ENCODE measurements around the gene TMEM79. TPM values are rescaled to one million over a fixed set of nuclear protein-coding genes. Genes with fewer than 3 reads are reported as not detected.

Gene TMEM79
- total RNA-seq, 1 experiment from 2014 or later: 5.5 TPM

GRCh38 chr1:156336242-156336641 is 52.1 kb downstream of the TMEM79 start:
- Histone ChIP-seq H3K4me1 (ENCODE audit: control insufficient read depth, insufficient read depth, low read length) (peaks cover 11% of the 10 kb centered on the region), H3K9me3 (ENCODE audit: control insufficient read depth, insufficient read depth, low read depth, low read length) (no peaks in the 10 kb centered on the region), H3K36me3 (ENCODE audit: control insufficient read depth, insufficient read depth, low read length) (peaks cover 42% of the 10 kb centered on the region), H3K27me3 (ENCODE audit: control insufficient read depth, insufficient read depth, low read length) (no peaks in the 10 kb centered on the region), H3K27ac (ENCODE audit: low read length) (peak overlapping the region; percentile 98), H3K4me3 (ENCODE audit: low read depth in 2 of 2, low read length in 2 of 2) (peak overlapping the region; percentile 99)
- TF ChIP-seq POLR2AphosphoS5 (IDR thresholded peaks at IDR 0.05; ENCODE audit: low read depth, low read length) (no peak), SIN3A (IDR thresholded peaks at IDR 0.05; ENCODE audit: borderline replicate concordance, insufficient read depth, low read depth, low read length) (no peak), REST (IDR thresholded peaks at IDR 0.05; ENCODE audit: insufficient read depth in 1 of 2, low read depth in 2 of 2, low read length in 1 of 2) (no peak), TCF7L2 (IDR thresholded peaks at IDR 0.05; ENCODE audit: low read depth, low read length) (no peak), CTCF (IDR thresholded peaks at IDR 0.05) (no peak)
- DNase-seq (ENCODE audit: low read depth, low spot score) (no peak), ATAC-seq (no peak)
- ChIA-PET POLR2A (no interaction called here), CTCF (interaction anchor here (0.6 kb wide), 1 partner anchor 37 kb away, joined by 3 read pairs; no protein-coding TSS in a partner anchor)
- no TSS peak for BruUV-seq (replicated peaks)
- intact Hi-C loops (cut with micrococcal nuclease; ENCODE audit: unreplicated experiment) (no loop called here), in situ Hi-C loops (cut with HindIII; ENCODE audit: low pct_unique_long_range_greater_than_20kb, low sequenced_read_pairs) (no loop called here)

- ATAC-seq (no peak), DNase-seq (ENCODE audit: low read depth, low spot score) (no peak)
- CTCF ChIA-PET: interaction anchor here (0.6 to 0.7 kb wide), 2 partner anchors 38 to 70 kb away, joined by 3 read pairs; no protein-coding TSS in a partner anchor
- Histone ChIP-seq H3K4me1 (ENCODE audit: control insufficient read depth, insufficient read depth, low read length) (peaks cover 11% of the 10 kb centered on the region), H3K27me3 (ENCODE audit: control insufficient read depth, insufficient read depth, low read length) (no peaks in the 10 kb centered on the region), H3K36me3 (ENCODE audit: control insufficient read depth, insufficient read depth, low read length) (peaks cover 39% of the 10 kb centered on the region), H3K27ac (ENCODE audit: low read length) (peak overlapping the region; percentile 98), H3K4me3 (ENCODE audit: low read depth in 2 of 2, low read length in 2 of 2) (peak overlapping the region; percentile 99), H3K9me3 (ENCODE audit: control insufficient read depth, insufficient read depth, low read depth, low read length) (no peaks in the 10 kb centered on the region)
- TF ChIP-seq CTCF (IDR thresholded peaks at IDR 0.05): no peak
- TF ChIP-seq SIN3A (IDR thresholded peaks at IDR 0.05; ENCODE audit: borderline replicate concordance, insufficient read depth, low read depth, low read length): no peak
- no peak for TF ChIP-seq REST (IDR thresholded peaks at IDR 0.05; ENCODE audit: insufficient read depth in 1 of 2, low read depth in 2 of 2, low read length in 1 of 2)
- no peak for TF ChIP-seq TCF7L2 (IDR thresholded peaks at IDR 0.05; ENCODE audit: low read depth, low read length)
- TF ChIP-seq POLR2AphosphoS5 (IDR thresholded peaks at IDR 0.05; ENCODE audit: low read depth, low read length): no peak
- TSS peak; percentile 75 for BruUV-seq (replicated peaks)
- intact Hi-C loops (cut with micrococcal nuclease; ENCODE audit: unreplicated experiment): no loop called here
- POLR2A ChIA-PET: interaction anchor here (0.6 kb wide), 2 partner anchors 11 to 34 kb away, joined by 3 to 4 read pairs; no protein-coding TSS in a partner anchor
- in situ Hi-C loops (cut with HindIII; ENCODE audit: low pct_unique_long_range_greater_than_20kb, low sequenced_read_pairs): no loop called here
Measured at GRCh38 chr1:156337052-156337887, 53.1 kb downstream of the TMEM79 start.

Measured in Panc1 (cell line).